HepG2 (cell line): Measurements from ENCODE around the gene AQP7.

Experiments used
- ADNP ChIP-seq: sonication (generic); formaldehyde crosslinking; IDR thresholded peaks from 2 replicates; pipeline ENCODE4 v1.4.0; 2020; ENCODE audit warnings: missing genetic modification reagents
- ASH2L ChIP-seq: fragments of 300-600, 200-600 bp; sonication (generic); IDR thresholded peaks from 2 replicates; pipeline ENCODE4 v1.7.0; 2017; ENCODE audit warnings: low read depth, mild to moderate bottlenecking, moderate library complexity, mixed read lengths, low read length; ENCODE audit not compliant: insufficient read length
- CTCF ChIP-seq: sonication (generic); formaldehyde crosslinking; IDR thresholded peaks from 2 replicates; pipeline ENCODE4 v1.5.0; 2020; ENCODE audit warnings: mild to moderate bottlenecking, missing genetic modification reagents, moderate library complexity
- ELF1 ChIP-seq: sonication (generic); formaldehyde crosslinking; IDR thresholded peaks from 2 replicates; pipeline ENCODE4 v1.4.0; 2020; ENCODE audit warnings: missing genetic modification reagents
- EZH2 ChIP-seq: conservative IDR thresholded peaks from 2 replicates; pipeline ENCODE4 v1.6.1; 2012; ENCODE audit warnings: mild to moderate bottlenecking, low read depth, low read length, moderate library complexity
- HMGXB4 ChIP-seq, 2 experiments: sonication (generic) in 1 of 2; formaldehyde crosslinking in 1 of 2; IDR thresholded peaks; 2 replicates each; pipeline versions ENCODE4 v1.4.0 to v1.6.1; 2018 to 2020; ENCODE audit warnings: missing genetic modification reagents in 2 of 2, borderline replicate concordance in 1 of 2, low read depth in 1 of 2, mild to moderate bottlenecking in 1 of 2, missing biosample characterization in 1 of 2
- KLF9 ChIP-seq: IDR thresholded peaks from 2 replicates; pipeline ENCODE4 v1.6.1; 2016; ENCODE audit warnings: low read depth
- STAT6 ChIP-seq: sonication (generic); formaldehyde crosslinking; IDR thresholded peaks from 2 replicates; pipeline ENCODE4 v1.4.0; 2020; ENCODE audit warnings: missing genetic modification reagents, mild to moderate bottlenecking, borderline replicate concordance
- YY1 ChIP-seq: IDR thresholded peaks from 2 replicates; pipeline ENCODE4 v1.6.1; 2011; ENCODE audit warnings: low read length, low read depth, moderate library complexity, mild to moderate bottlenecking; ENCODE audit not compliant: insufficient read depth, insufficient replicate concordance
- ZIK1 ChIP-seq: sonication (generic); formaldehyde crosslinking; IDR thresholded peaks from 2 replicates; pipeline ENCODE4 v1.5.0; 2020; ENCODE audit warnings: mild to moderate bottlenecking, low read depth, missing genetic modification reagents, borderline replicate concordance
- ZMYM4 ChIP-seq: sonication (generic); formaldehyde crosslinking; IDR thresholded peaks from 2 replicates; pipeline ENCODE4 v1.8.1; 2023; ENCODE audit warnings: mild to moderate bottlenecking, missing genetic modification reagents
- ZSCAN31 ChIP-seq: sonication (generic); formaldehyde crosslinking; IDR thresholded peaks from 2 replicates; pipeline ENCODE4 v1.5.0; 2020; ENCODE audit warnings: low read depth, mild to moderate bottlenecking, missing genetic modification reagents

GRCh38 chr9:33416996-33417395 lies 14.6 kb upstream of the AQP7 start:
- no peak for TF ChIP-seq CTCF (CRISPR knock-in tag)
- TF ChIP-seq STAT6 (CRISPR knock-in tag) = no peak
- TF ChIP-seq ZIK1 (CRISPR knock-in tag) = no peak
- TF ChIP-seq ASH2L = no peak
- no peak for TF ChIP-seq HMGXB4 (CRISPR knock-in tag; IDR thresholded peaks at IDR 0.05; ENCODE audit: borderline replicate concordance in 1 of 2, low read depth in 1 of 2)
- no peak for TF ChIP-seq ADNP (CRISPR knock-in tag)
- TF ChIP-seq ZMYM4 (CRISPR knock-in tag) = no peak
- TF ChIP-seq KLF9 (CRISPR knock-in tag) = no peak
- TF ChIP-seq ZSCAN31 (CRISPR knock-in tag) = no peak
- TF ChIP-seq EZH2 = no peak
- no peak for TF ChIP-seq ELF1 (CRISPR knock-in tag)
- no peak for TF ChIP-seq YY1
